NOMO-1 treated with dmso at 0.1 percent for 144 hours (cell line): Measurements from ENCODE around the gene CYP19A1.
A peak's percentile ranks its signal among the peaks of the same experiment; 100 is the strongest.

Experiments used
- DNase-seq: peaks from one replicate; lab custom pipeline; 2025; ENCODE audit not compliant: unreplicated experiment; lab: John Stamatoyannopoulos, UW

Gene CYP19A1

GRCh38 chr15:51338496-51338895 is at the start of gene CYP19A1:
Gene CYP19A1, minus strand, starts transcription at chr15:51338596. Its CDS starts 95,684 bp downstream, at chr15:51242912.
- DNase-seq, result no peak

- DNase-seq, result no peak
These were observed 49.3 kb upstream of the CYP19A1 start for GRCh38 chr15:51387699-51388041.

GRCh38 chr15:51386960-51387698 is 48.7 kb upstream of the CYP19A1 start:
- DNase-seq, result no peak

GRCh38 chr15:51386486-51386885 is 48.1 kb upstream of the CYP19A1 start:
- DNase-seq, result no peak

- no peak for DNase-seq
These were observed 47.6 kb upstream of the CYP19A1 start for GRCh38 chr15:51386029-51386428.

- no peak for DNase-seq
These were observed 44.4 kb upstream of the CYP19A1 start for GRCh38 chr15:51382787-51383186.

GRCh38 chr15:51380999-51381806 is 42.8 kb upstream of the CYP19A1 start:
- peak; percentile 48 for DNase-seq

GRCh38 chr15:51379390-51379789 is 41.0 kb upstream of the CYP19A1 start:
- no peak for DNase-seq

- no peak for DNase-seq
These were observed 40.0 kb upstream of the CYP19A1 start for GRCh38 chr15:51378406-51378805.

- no peak for DNase-seq
These were observed 38.8 kb upstream of the CYP19A1 start for GRCh38 chr15:51377038-51377786.

- DNase-seq, result no peak
These were observed 37.7 kb upstream of the CYP19A1 start for GRCh38 chr15:51375966-51376640.

- DNase-seq, result no peak
These were observed 35.7 kb upstream of the CYP19A1 start for GRCh38 chr15:51374131-51374530.

GRCh38 chr15:51371266-51371665 is 32.9 kb upstream of the CYP19A1 start:
- no peak for DNase-seq

- DNase-seq, result no peak
These were observed 31.0 kb upstream of the CYP19A1 start for GRCh38 chr15:51369451-51369761.

- DNase-seq, result no peak
These were observed 30.5 kb upstream of the CYP19A1 start for GRCh38 chr15:51368751-51369450.

GRCh38 chr15:51368307-51368706 is 29.9 kb upstream of the CYP19A1 start:
- DNase-seq, result no peak

- no peak for DNase-seq
These were observed 29.1 kb upstream of the CYP19A1 start for GRCh38 chr15:51367322-51367976.

- no peak for DNase-seq
These were observed 28.5 kb upstream of the CYP19A1 start for GRCh38 chr15:51366920-51367319.

GRCh38 chr15:51366071-51366470 is 27.7 kb upstream of the CYP19A1 start:
- no peak for DNase-seq

- DNase-seq, result no peak
These were observed 27.0 kb upstream of the CYP19A1 start for GRCh38 chr15:51365417-51365816.
